Tibial nerve (tissue), 4 donors: ENCODE results near the gene RAI2.

Experiments
- EP300 ChIP-seq, 2 donors: sonication (generic); formaldehyde crosslinking; IDR thresholded peaks; one replicate each; pipeline ENCODE4 v1.6.1; 2017; ENCODE audit warnings: antibody characterized with exemption in 2 of 2, mild to moderate bottlenecking in 1 of 2
- POLR2A ChIP-seq, 2 donors: fragments of 450-650 bp; IDR thresholded peaks; one replicate each; pipeline ENCODE4 v1.6.1; 2017; ENCODE audit warnings: antibody characterized with exemption in 2 of 2, mild to moderate bottlenecking in 2 of 2, moderate library complexity in 2 of 2
- TF ChIP-seq, protein P1 (sequence below), 5 experiments: fragments of 200-600 bp in 3 of 5; fragments of 450-650 bp in 2 of 5; sonication (generic) in 3 of 5; IDR thresholded peaks; one replicate each; pipeline ENCODE4 v1.5.1; 2016 to 2019; ENCODE audit warnings: antibody characterized with exemption in 5 of 5, mild to moderate bottlenecking in 3 of 5, moderate library complexity in 2 of 5

- no peak for TF ChIP-seq POLR2A (IDR thresholded peaks at IDR 0.05)
- TF ChIP-seq, protein P1, sequence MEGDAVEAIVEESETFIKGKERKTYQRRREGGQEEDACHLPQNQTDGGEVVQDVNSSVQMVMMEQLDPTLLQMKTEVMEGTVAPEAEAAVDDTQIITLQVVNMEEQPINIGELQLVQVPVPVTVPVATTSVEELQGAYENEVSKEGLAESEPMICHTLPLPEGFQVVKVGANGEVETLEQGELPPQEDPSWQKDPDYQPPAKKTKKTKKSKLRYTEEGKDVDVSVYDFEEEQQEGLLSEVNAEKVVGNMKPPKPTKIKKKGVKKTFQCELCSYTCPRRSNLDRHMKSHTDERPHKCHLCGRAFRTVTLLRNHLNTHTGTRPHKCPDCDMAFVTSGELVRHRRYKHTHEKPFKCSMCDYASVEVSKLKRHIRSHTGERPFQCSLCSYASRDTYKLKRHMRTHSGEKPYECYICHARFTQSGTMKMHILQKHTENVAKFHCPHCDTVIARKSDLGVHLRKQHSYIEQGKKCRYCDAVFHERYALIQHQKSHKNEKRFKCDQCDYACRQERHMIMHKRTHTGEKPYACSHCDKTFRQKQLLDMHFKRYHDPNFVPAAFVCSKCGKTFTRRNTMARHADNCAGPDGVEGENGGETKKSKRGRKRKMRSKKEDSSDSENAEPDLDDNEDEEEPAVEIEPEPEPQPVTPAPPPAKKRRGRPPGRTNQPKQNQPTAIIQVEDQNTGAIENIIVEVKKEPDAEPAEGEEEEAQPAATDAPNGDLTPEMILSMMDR (IDR thresholded peaks at IDR 0.05), result no peak
- no peak for TF ChIP-seq EP300 (IDR thresholded peaks at IDR 0.05)
Observed at GRCh38 chrX:17768997-17769396, 92.1 kb downstream of the RAI2 start.
